GM12865 (cell line): ENCODE results near the gene B4GALT1.

Experiments
- DNase-seq: peaks from one replicate; pipeline ENCODE4 v3.0.0; 2010; ENCODE audit warnings: low read depth
- H3K4me3 ChIP-seq: 2 replicates; pipeline ENCODE4 v1.5.1; 2011; ENCODE audit warnings: mild to moderate bottlenecking, low read depth, low read length, control low read depth
- CTCF ChIP-seq: IDR thresholded peaks from 2 replicates; pipeline ENCODE4 v1.5.1; 2011; ENCODE audit warnings: low read length, control low read depth, low read depth, inconsistent platforms; ENCODE audit not compliant: insufficient read depth; ENCODE audit errors: missing control alignments

The B4GALT1 gene

DNA sequence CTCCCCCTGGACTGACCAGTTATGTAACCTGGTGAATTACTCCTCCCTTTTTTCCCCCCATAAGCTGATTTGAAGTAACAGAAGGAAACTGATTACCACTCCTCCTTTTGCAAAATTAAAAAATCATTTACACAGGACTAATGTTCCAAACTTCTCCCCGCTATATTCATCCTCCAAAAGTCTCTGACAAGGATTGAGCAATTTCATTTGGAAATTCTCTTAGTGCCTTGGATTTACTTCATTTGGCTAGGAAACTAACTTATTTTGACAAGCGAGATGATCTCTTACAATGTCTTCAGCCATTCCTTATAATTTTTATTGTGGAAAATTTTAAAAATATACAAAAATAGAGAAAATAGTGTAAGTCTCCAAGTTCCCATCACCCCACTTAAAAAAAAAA, 15.4 kb upstream of the B4GALT1 start:
- H3K4me3 ChIP-seq, result no peak overlapping the region
- no peak for TF ChIP-seq CTCF
- no peak for DNase-seq

GRCh38 chr9:33180526-33181184, 13.5 kb upstream of the B4GALT1 start:
- DNase-seq, result no peak
- no peak for TF ChIP-seq CTCF

DNA sequence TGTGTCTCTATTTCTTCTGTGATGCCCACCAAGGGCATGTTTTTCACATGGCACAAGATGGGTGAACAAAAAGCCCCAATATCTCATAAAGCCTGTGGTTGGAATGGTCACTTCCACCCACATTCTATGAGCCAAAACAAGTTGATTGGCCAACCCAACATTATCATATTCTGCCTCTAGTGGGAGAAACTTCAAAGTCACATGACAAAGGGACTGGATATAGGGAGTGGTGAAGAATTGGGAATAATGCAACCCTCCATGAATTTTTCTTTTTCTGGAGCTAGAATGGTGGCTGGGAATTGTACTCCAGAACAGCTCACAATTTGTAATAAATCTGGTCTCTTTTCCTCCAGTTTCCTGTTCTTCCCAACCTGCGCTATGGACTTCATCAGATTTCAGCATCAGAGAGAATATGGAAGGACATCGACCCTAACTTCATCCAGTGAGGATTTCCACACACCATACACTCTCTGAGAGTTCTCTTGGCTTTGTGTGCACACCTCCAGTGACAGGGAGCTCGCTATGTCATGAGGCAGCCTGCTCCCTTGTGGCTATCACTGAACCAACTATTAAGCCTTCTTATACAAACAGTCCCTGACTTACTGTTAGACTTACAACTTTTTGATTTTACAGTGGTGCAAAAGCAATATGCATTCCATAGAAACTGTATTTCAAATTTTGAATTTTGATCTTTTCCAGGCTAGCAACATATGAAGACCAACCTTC, 12.0 kb upstream of the B4GALT1 start:
- no peak for TF ChIP-seq CTCF
- DNase-seq, result no peak
- no peak overlapping the region for H3K4me3 ChIP-seq

More at GRCh38 chr9:33180526-33181184, 13.5 kb upstream of the B4GALT1 start:
- no peak overlapping the region for H3K4me3 ChIP-seq

GRCh38 chr9:33177639-33178038, 10.5 kb upstream of the B4GALT1 start:
- no peak for DNase-seq
- TF ChIP-seq CTCF, result no peak

GRCh38 chr9:33177086-33177485, 9.9 kb upstream of the B4GALT1 start:
- no peak for TF ChIP-seq CTCF
- H3K4me3 ChIP-seq, result no peak overlapping the region
- no peak for DNase-seq

More at GRCh38 chr9:33177639-33178038, 10.5 kb upstream of the B4GALT1 start:
- H3K4me3 ChIP-seq, result no peak overlapping the region

DNA sequence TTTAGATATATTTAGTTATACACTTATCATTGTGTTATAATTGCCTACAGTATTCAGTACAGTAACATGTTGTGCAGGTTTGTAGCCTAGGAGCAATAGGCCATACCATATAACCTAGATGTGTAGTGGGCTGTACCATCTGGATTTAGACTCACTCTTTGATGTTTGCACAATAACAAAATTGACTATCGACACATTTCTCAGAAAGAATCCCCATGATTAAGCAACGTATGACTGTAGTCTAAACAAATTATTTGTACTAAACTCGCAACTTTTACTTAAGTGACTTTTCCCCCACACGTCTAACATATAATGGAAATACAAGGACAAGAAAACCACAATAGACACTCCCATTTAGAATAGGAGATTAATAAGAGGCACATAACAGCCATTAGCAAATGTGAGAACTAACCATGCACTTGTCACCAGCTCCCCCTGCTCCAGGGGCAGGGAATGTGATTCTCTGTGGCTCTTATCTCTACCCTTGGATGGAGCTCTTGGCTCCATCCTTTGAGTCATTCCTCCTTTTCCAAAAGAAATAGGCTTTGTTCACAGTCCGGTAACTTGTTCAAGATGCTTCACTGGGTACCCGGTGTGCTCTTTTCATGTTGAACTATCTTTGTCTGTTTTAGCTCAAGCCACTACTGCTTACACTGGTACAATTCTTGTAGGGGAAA, 8.7 kb upstream of the B4GALT1 start:
- DNase-seq, result no peak
- no peak for TF ChIP-seq CTCF

More for the DNA sequence above, 8.7 kb upstream of the B4GALT1 start:
- H3K4me3 ChIP-seq, result no peak overlapping the region
